Mucosa of gallbladder (tissue), 1 donor: ENCODE measurements around the gene DUS1L. TPM values are rescaled to one million over a fixed set of nuclear protein-coding genes. Genes with fewer than 3 reads are reported as not detected.

Source experiments
- DNase-seq: peaks from one replicate; pipeline ENCODE4 v3.0.0-alpha.2; 2020; ENCODE audit warnings: low spot score
- total RNA-seq: library from RNA; stranded (reverse); gene quantifications from one replicate; pipeline ENCODE4 v1.2.1, GENCODE V29; 2021
- donor health status: DM: no; HTN: no; CAD: no.

Gene DUS1L
- total RNA-seq, 1 donor from 2014 or later, result 92.4 TPM

DNA sequence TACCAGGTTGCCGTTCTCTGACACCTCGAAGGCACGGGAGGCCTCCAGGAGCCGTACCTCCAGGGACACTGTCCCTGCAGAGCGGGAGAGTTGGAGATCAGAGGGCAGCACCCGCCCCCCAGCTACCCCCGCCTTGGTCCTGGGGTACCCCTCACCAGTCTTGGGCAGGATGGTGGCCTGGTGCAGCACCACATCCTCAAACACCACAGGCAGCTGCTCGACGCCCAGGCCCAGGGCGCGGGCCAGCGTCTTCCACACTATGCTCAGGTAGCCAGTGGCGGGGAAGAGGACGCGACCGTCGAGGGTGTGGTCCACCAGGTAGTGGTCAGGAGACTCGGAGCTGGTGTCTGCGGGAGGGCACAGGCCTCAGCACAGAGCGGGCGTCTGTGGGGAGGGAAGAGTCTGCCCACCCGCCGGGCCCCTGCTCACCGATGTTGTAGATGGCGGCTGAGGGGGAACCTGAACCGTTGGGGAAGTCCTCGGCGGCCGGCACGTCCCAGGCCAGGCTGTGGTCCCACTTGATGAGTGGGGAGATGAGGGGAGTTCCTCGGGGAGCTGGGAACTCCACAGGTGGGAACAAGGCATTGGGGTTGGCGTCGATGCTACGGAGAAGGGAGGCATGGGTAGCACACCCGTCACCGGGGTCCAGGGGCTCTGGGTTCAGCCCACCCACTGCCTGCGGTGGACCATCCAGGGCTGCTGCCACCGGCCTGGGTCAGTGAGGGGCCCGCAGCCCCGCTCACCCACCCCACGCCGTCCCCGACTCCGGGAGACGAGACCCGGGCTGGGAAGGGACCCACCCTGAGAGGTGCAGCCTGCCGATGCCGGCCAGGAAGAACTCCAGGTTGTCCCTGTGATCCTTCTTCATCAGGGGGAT is 22.6 kb upstream of the DUS1L start:
- no peak for DNase-seq

DNA sequence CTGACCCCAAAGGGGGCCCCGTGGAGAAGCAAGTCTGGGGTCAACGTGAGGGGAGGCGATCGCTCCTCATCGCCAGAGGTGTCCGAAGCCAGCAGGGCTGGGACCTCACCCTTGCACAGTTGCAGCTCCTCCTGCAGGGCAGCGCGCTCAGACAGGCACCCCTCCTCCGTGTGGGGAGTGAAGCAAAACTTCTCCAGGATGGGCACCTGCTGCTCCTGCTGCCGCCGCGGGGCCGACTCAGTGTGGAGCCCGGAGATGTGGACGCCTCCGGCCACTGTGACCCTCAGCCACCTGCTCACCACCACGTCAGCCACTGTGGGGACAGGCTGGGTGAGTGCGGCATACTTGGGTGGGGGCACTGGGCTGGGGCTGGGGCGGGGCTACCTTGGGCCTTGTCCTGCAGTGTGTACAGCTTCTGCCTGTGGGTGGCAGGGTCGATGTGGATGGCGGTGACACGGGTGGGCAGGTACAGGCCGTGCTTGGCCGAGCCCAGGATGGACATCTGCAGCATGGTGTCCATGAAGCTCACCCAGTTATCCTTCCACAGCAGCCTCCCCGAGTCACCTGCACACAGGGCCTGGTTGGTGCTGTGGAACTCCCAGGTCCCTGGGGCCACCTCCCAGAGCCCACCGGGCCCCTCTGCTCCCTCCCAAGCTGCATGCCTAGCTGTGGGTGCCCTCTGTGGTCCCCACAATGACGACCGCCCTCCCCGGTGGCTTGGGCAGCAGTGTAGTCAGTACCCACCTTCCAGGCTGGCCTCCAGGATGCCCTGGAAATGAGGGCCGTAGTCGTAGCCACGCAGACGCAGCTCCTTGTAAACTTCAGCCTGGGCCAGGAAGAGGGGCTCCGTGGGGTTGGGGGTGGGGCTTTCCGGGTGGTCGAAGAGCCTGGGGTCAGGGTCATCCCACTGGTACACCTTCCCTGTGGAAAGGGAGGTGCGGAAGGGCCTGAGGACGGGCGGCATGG is 21.6 kb upstream of the DUS1L start:
- no peak for DNase-seq

DNA sequence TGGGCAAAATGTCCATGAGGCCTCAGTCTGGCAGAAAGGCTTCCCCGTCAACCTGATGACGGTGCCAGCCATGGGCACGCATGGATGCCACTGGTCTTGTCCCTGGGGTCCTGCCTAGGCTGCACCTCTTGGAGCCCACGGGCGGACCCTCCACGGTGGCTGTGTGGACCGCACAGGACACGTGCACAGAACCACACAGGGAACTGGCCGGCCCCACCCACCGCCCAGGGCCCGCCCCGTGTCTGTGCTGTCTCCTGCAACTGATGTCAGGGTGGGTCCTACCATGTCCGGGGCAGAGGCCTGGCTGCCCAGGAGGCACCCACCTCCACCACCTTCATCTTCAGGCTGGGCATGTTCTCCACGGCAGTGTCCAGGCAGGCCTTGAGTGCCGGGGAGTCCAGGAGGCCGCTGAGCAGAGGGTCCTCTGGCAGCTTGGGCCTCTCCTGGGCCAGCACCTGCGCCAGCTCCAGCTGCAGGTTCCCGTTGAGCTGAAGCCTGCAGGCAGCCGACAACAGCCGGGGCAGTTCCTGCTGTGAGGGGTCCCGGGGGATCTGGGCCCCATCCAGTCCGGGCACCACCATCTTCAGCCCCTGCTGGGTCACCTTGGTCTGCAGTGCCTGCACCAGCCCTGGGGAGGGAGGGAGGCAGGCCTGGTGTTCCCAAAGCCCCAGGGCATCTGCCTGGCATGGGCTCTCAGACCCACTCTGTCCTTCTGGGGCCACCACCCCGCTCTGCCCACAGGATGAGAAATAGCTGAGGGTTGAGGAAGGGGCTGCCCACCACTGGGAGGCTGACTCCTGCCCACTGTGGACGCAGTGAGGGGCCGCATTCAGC is 20.5 kb upstream of the DUS1L start:
- no peak for DNase-seq

DNA sequence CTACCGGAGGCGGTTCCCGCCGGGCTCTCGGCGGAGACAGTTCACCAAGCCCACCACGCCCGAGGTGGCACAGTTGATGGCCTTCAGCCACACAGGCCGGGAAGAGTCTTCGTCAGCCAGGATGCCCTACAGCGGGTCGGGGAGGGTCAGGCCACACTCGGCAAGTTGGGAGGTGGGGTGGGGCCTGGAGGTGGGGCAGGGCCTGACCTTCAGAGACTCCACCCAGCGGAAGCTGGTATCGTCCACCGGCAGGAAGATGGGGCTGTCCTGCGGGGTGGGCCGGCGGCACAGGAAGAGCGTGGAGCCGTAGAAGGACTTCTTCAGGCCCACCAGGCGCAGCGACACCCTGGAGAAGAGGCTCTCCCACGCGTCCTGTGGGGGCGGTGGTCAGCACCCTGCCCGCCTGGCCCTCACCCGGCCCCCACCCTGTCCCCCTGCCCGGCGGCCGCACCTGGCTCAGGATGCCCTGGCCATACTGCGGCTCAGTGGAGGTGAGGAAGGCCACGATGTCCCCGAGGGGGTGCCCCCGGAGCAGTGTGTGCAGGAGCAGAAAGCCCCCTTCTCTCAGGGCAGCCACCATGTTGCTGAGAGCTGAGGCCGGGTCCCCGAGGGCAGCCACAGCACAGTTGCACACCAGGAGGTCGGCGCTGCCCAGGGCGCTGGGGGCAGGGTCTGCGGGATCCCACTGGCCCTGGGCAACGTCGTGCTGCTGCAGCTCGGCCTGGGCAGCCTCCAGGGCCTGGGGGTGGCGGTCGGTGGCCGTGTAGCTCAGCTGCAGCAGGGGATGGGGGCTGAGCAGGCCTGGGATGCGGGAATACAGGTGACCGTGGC is 19.6 kb upstream of the DUS1L start:
- DNase-seq, result no peak

DNA sequence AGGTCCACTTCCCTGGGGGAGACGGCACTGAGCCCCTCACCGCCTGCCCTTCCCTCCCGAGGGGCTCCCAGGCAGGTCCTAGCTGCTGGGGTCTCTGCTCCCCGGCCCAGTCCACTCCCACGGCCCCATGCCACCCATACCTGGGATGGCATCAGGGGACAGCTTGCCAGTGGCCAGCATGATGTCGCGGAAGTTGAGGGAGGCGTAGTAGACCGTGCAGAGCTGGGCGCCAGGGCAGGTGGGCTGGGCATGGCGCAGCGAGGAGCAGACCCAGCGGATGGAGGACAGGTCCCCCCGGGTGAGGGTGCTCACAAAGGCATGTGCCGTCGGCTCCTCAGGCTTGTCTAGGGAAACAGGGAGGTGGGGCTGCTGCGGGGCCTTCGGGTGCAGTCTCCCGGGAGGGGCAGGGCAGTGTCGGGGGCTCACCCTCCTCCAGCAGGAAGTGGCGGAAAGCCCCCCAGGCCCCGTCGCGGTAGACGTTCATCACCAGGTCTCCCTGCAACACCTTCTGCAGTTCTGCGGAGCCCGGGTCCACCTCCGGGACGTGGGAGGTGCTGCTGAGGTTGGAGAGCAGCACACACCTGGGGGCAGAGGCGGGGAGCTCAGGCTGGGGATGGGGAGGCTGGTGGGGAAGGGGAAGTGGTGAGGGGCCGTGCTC is 18.9 kb upstream of the DUS1L start:
- no peak for DNase-seq

DNA sequence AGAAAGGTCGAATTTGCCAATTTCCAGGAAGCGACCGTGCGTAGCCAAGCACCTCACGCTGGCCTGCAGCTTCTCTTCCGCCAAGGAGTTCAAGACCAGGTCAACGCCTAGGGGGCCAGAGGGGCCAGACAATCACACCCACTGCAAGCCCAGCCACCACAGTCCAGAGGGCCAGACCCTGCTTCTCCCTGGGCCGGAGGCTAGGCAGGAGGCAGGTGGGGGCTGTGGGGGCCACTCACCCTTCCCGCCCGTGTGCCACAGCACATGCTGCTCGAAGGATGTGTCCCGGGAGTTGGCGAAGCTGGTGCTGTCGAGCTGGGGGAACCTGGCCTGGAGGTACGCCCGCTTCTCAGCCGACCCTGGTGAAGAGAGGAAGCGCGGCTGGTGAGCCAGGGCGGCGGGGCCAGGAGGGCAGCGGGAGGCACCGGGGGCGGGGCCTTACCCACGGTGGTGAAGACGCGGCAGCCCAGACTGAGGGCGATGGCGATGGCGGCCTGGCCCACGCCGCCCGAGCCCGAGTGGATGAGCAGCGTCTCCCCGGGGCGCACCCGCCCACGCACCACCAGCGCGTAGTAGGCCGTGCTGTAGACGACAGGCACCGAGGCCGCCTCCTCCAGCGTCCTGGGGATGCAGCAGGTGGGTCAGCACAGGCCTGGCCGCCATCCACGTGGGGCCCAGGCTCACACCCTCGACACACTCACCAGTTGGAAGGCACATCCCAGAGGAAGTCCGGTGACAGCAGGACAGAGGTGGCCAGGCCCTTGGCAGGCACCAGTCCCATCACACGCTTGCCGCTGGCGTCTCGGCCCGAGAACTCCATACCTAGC is 18.1 kb upstream of the DUS1L start:
- no peak for DNase-seq

DNA sequence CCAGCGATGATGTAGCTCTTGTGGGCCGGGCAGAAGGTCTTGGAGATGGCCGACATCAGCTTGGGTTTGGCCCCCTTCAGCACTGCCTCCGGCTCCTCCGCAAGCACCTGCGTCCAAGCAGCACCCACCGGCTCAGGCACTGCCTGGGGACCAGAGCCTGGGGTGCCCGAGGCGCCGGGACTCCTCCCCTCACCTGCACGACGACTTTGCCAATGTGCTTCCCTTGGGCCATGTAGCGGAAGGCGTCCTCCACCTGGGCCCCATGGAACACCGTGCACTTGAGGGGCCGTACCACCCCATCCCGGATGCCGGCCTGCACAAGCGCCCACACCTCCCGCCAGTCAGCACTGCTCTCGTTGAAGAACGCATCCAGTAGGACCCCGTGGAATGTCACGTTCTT is 17.4 kb upstream of the DUS1L start:
- no peak for DNase-seq

DNA sequence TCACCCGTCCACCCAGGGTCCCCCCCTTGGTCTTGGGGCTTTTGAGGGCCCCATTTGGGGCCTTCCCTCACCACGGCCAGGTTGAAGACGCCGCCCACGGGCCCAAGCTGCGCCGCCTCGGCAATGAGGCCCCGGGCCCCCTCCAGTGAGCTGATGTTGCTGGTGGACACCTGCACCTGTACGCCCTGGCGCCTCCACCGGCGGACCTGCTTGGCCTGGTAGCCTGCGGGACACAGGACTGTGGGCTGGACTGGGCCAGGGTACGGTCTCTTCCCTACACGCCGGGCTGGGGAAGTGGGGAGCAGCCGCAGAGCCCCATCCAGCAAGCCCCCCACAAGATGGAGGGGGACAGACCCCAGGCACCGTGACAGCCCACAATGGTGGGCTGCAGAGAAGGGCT is 16.9 kb upstream of the DUS1L start:
- DNase-seq, result no peak

DNA sequence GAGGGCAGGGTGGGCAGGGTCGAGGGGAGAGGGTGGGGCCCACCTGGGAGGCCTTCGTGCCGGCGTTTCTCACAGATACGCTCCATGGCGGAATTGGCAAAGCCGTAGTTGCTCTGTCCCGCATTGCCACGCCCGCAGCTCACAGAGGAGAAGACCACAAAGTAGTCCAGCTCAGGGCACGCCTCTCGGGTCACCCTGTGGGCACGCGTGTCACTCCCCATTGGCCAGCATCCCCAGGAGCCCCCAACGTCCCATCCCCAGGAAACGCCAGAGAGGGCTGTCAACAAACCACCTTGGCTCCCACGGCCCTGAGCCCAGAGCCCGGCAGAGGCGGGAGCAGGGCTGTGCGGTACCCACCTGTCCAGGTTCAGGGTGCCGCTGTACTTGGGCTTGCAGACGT is 16.4 kb upstream of the DUS1L start:
- no peak for DNase-seq

DNA sequence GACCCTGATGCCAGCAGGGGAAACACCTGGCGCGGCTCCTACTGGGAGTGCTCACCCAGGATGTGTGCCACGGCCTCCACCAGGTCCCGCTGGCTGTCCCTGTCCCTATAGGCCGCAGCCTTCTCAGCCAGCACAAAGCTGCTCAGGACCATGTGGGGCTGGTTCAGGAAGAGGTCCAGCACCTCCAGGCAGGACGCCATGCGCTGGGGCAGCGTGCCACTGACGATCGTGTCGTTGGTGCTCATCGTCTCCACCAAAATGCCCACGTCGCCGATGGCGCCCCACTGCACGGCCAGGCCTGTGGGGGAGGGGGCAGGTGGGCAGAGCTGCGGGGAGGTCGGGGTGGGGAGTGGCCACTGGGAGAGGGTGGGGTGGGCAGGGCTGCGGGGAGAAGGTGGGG is 15.9 kb upstream of the DUS1L start:
- DNase-seq, result no peak

DNA sequence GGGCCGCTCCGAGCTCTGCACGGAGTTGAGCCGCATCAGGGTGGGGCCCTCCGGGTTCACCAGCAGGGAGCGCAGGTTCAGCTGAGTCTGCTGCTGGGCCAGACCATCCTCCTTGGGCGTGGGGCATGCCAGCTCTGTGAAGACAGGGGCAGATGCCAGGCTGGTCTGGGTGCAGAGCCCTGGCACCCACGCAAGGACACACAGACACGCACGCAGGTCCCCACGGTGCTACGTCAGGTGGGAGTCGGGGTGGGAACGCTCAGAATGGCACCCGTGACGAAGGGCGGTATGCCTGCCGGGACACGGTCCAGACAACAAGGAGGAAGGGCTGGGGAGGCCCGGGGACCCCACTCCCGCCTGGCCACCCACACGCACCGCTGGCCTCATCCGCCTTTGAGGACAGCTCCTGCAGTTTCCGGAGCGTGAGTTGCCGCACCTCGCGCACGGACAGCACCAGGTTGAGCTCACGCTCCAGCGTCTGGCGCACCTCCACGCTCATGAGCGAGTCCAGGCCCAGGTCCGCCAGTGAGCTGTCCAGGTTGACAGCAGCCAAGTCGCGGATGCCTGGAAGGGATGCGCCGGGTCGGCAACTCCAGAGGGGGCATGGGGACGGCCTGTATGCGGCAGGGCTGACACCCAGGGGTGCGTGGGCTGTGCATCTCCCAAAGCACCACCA is 15.3 kb upstream of the DUS1L start:
- no peak for DNase-seq

DNA sequence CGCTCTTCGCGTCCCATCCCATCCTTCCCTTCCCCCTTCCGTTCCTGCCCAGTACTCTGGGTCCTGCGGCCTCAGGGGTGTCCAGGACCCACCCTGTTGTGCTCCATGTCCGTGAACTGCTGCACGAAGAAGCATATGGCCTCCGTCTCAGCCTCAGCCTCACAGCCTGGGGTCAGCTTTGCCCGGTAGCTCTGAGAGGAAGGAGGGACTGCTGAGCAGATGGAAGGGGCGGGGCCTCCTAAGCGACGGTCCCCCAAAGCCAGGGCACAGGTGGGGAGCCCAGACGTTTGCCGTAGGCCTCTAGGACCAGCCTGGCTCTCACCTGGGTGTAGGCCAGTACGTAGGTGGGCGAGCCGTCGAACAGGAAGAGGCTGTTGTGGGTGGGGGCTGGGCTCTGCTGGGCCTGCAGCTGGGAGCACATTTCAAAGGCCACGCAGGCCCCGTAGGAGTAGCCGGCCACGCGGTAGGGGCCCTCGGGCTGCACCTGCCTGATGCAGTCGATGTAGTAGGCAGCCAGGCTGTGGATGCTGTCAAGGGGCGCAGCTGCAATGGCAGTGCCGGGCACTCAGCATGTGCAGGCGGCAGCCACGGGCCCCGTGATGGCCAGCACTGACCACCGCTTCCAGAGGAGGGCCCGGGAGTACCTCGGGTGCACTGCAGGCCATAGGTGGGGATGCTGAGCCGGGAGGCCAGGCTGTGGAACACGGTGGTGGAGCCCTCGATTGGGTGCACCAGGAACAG is 14.6 kb upstream of the DUS1L start:
- DNase-seq, result no peak

DNA sequence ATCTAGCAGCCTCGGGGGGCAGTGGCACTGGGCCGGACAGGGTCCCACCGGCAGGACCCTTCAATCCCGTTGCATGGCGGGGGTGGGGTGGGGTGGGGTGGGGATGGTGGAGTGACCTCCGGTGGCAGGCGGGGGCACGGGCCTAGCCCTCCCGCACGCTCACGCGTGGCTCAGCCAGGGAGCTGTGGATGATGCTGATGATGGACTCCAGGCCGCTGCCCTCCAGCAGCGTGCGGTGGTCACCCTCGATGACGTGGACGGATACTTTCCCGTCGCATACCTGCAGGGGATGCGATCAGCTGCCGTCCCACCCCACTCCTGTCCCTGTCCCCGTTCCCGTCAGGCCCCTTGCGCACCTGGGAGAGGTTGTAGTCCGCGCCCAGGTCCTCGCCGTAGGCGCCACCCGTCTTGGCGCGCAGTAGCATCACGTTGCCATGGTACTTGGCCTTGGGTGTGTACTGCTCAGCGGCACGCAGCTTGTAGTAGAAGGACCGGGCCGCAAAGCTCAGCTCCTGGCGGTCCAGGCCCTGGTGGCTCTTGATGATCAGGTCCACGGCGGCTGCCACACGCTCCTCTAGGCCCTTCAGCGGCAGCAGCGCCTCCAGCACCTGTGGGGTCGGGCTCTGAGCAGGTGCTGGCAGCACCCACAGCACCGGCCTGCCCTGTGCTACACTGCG is 13.5 kb upstream of the DUS1L start:
- DNase-seq, result no peak

DNA sequence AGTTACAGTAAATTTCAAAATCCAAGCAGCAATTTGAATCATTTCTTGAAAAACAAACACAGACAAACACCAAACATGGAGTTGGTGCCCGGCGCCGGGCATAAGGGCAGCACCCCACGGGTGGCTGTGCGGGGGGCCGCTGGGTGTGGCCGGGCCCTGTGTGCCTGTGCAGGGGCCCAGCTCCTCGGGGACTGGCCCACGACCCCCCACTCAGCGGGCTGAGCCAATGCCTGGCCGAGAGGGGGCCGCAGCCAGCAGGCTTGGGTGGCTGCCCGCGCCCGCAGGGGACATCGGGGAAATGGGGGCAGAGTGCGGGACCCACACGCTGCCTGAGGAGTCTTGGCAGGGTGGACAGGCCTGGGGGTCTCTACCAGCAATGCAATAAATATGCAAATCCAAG is 12.8 kb upstream of the DUS1L start:
- DNase-seq, result no peak

DNA sequence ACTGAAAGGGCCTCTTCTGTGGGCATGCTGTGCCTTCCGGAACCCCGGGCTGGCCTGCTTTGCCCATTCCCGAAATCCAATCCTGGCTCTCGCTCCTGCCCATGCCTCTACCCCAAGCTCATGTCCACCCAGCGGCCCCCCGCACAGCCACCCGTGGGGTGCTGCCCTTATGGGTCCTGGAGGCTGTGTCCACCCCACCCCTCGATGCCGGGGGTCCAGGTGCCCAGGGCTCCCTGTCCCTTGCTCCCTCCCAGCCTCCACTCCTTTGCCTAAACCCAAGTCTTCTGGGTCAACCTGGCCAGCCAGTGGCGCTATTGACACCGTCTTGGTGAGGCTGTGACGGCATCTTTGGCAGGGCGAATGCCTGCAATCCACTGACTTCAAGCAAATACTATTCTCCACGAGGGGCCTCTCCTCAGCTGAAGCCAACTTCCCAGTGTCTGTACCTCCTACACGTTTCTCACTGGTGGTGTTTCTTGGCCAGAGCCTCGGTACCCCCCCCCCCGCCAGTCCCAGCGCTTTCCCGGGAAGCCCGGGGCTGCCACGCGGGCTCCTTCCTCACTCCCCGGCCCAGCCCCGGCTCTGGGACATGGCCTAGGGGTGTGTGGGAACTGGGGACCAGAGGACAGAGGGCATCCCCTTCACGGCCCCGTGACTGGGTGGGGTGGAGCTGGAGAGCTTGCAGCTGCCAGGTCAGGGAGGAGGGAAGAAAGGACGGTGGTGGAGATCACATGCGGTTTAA is 12.2 kb upstream of the DUS1L start:
- no peak for DNase-seq

DNA sequence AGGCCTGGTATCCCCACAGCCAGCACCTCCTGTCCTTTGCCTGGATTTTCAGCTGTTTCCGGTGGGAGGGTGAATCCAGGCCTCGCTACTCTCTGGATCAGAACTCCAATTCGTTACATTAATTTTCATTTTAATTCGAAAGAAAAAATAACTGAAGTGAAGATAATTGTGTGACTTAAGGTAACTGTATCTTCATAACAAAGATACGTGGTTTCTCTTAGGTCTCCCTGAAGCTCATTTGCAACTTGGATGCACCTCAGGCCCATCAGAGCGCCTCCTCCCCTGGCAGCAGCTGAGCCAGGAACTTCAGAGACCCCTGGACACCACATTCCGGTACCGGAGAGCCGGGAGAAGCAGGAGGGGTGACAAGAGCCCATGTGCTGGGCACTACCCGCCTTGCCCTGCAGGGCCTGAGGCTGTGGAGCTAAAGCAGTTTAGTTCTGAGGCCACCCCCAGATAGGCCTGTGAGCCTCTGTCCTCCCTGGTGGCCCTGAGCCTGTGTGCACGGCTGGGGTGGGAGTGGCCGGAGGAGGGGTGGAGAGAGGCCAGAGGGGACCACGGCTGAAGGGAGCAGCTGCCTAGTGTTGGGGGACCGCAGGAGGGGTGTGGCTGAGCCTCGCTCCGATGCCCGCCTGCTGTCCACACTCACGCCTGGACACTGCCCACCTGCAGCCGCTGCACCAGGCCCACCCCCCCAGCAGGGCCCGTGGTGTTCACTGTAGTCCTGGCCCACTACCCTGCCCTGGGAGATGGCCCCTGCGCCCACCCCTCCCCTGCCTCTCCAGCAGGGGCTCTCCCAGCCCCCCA is 11.4 kb upstream of the DUS1L start:
- no peak for DNase-seq
